ENCODE measurements around the gene C19orf25.

Gene C19orf25

GRCh38 chr19:1460033-1460995 is 18.7 kb downstream of the C19orf25 start:
- Mint-ChIP-seq H3K9me3 (no peaks in the 10 kb centered on the region), H3K36me3 (no peaks in the 10 kb centered on the region), H3K4me3 (no peak overlapping the region), H3K4me1 (peaks cover 6% of the 10 kb centered on the region), H3K27ac (no peak overlapping the region), H3K27me3 (peaks cover 59% of the 10 kb centered on the region)
- DNase-seq, result no peak
- CTCF ChIA-PET, result no interaction called here

- peaks cover 11% of the 10 kb centered on the region for H3K4me1 Mint-ChIP-seq
- CTCF ChIA-PET, result no interaction called here
- H3K36me3 Mint-ChIP-seq, result no peaks in the 10 kb centered on the region
- H3K4me3 Mint-ChIP-seq, result no peak overlapping the region
- peaks cover 59% of the 10 kb centered on the region for H3K27me3 Mint-ChIP-seq
- H3K27ac Mint-ChIP-seq, result no peak overlapping the region
- no peaks in the 10 kb centered on the region for H3K9me3 Mint-ChIP-seq
- no peak for DNase-seq
Observed at GRCh38 chr19:1459479-1459878, 19.5 kb downstream of the C19orf25 start.

GRCh38 chr19:1457892-1458291 is 21.1 kb downstream of the C19orf25 start:
- Mint-ChIP-seq H3K9me3 (no peaks in the 10 kb centered on the region), H3K4me1 (peaks cover 12% of the 10 kb centered on the region), H3K36me3 (no peaks in the 10 kb centered on the region), H3K27me3 (peaks cover 72% of the 10 kb centered on the region), H3K4me3 (no peak overlapping the region), H3K27ac (no peak overlapping the region)
- CTCF ChIA-PET, result interaction anchor here (1.2 kb wide), 1 partner anchor 12 kb away, joined by 3 read pairs; no protein-coding TSS in a partner anchor
- DNase-seq, result no peak

- Mint-ChIP-seq H3K27me3 (peaks cover 79% of the 10 kb centered on the region), H3K27ac (no peak overlapping the region), H3K4me1 (peaks cover 13% of the 10 kb centered on the region), H3K36me3 (no peaks in the 10 kb centered on the region), H3K4me3 (no peak overlapping the region), H3K9me3 (no peaks in the 10 kb centered on the region)
- DNase-seq, result no peak
- CTCF ChIA-PET, result interaction anchor here (1.2 kb wide), 1 partner anchor 11 kb away, joined by 3 read pairs; no protein-coding TSS in a partner anchor
Observed at GRCh38 chr19:1457031-1457739, 21.8 kb downstream of the C19orf25 start.

GRCh38 chr19:1456121-1456900 is 22.7 kb downstream of the C19orf25 start:
- H3K27ac Mint-ChIP-seq, result no peak overlapping the region
- H3K4me3 Mint-ChIP-seq, result no peak overlapping the region
- no peak for DNase-seq
- peaks cover 13% of the 10 kb centered on the region for H3K4me1 Mint-ChIP-seq
- CTCF ChIA-PET, result interaction anchor here (1.3 to 3.0 kb wide), 2 partner anchors 11 to 16 kb away, joined by 3 to 10 read pairs; no protein-coding TSS in a partner anchor
- H3K9me3 Mint-ChIP-seq, result no peaks in the 10 kb centered on the region
- peaks cover 88% of the 10 kb centered on the region for H3K27me3 Mint-ChIP-seq
- H3K36me3 Mint-ChIP-seq, result no peaks in the 10 kb centered on the region

GRCh38 chr19:1455336-1456120 is 23.5 kb downstream of the C19orf25 start:
- Mint-ChIP-seq H3K4me1 (peaks cover 18% of the 10 kb centered on the region), H3K27me3 (peaks cover 95% of the 10 kb centered on the region), H3K4me3 (no peak overlapping the region), H3K36me3 (no peaks in the 10 kb centered on the region), H3K27ac (no peak overlapping the region), H3K9me3 (no peaks in the 10 kb centered on the region)
- peak; percentile 73 for DNase-seq
- CTCF ChIA-PET, result interaction anchor here (1.3 to 3.0 kb wide), 2 partner anchors 10 to 15 kb away, joined by 3 to 10 read pairs; no protein-coding TSS in a partner anchor

GRCh38 chr19:1455002-1455335 is 24.0 kb downstream of the C19orf25 start:
- Mint-ChIP-seq H3K27ac (no peak overlapping the region), H3K27me3 (peaks cover 99% of the 10 kb centered on the region), H3K4me3 (no peak overlapping the region), H3K4me1 (peaks cover 21% of the 10 kb centered on the region), H3K36me3 (no peaks in the 10 kb centered on the region), H3K9me3 (no peaks in the 10 kb centered on the region)
- DNase-seq, result peak; percentile 41
- CTCF ChIA-PET, result interaction anchor here (1.3 to 3.0 kb wide), 2 partner anchors 10 to 14 kb away, joined by 3 to 10 read pairs; no protein-coding TSS in a partner anchor

GRCh38 chr19:1453525-1454364 is 25.3 kb downstream of the C19orf25 start:
- Mint-ChIP-seq H3K27ac (no peak overlapping the region), H3K36me3 (no peaks in the 10 kb centered on the region), H3K27me3 (peaks cover 98% of the 10 kb centered on the region), H3K9me3 (no peaks in the 10 kb centered on the region), H3K4me1 (peaks cover 27% of the 10 kb centered on the region), H3K4me3 (no peak overlapping the region)
- DNase-seq, result no peak
- CTCF ChIA-PET, result interaction anchor here (3.0 kb wide), 1 partner anchor 8 kb away, joined by 10 read pairs; no protein-coding TSS in a partner anchor

- H3K27me3 Mint-ChIP-seq, result peaks cover 98% of the 10 kb centered on the region
- CTCF ChIA-PET, result interaction anchor here (3.0 kb wide), 1 partner anchor 8 kb away, joined by 10 read pairs; no protein-coding TSS in a partner anchor
- no peak overlapping the region for H3K27ac Mint-ChIP-seq
- peaks cover 27% of the 10 kb centered on the region for H3K4me1 Mint-ChIP-seq
- H3K4me3 Mint-ChIP-seq, result no peak overlapping the region
- H3K9me3 Mint-ChIP-seq, result no peaks in the 10 kb centered on the region
- H3K36me3 Mint-ChIP-seq, result no peaks in the 10 kb centered on the region
- no peak for DNase-seq
Observed at GRCh38 chr19:1452802-1453524, 26.1 kb downstream of the C19orf25 start.

GRCh38 chr19:1451916-1452801 is 26.9 kb downstream of the C19orf25 start:
- peaks cover 31% of the 10 kb centered on the region for H3K4me1 Mint-ChIP-seq
- CTCF ChIA-PET, result no interaction called here
- H3K4me3 Mint-ChIP-seq, result no peak overlapping the region
- H3K27me3 Mint-ChIP-seq, result peaks cover 98% of the 10 kb centered on the region
- no peak overlapping the region for H3K27ac Mint-ChIP-seq
- H3K36me3 Mint-ChIP-seq, result no peaks in the 10 kb centered on the region
- DNase-seq, result no peak
- no peaks in the 10 kb centered on the region for H3K9me3 Mint-ChIP-seq
